ENCODE results near the gene KRCC1.

The KRCC1 gene

GRCh38 chr2:88081924-88082608 is 26.5 kb upstream of the KRCC1 start:
- TF ChIP-seq SIN3A (IDR thresholded peaks at IDR 0.05; ENCODE audit: borderline replicate concordance, insufficient read depth, low read length) (no peak), TAF1 (IDR thresholded peaks at IDR 0.05; ENCODE audit: borderline replicate concordance, insufficient read depth, low read length) (no peak), POLR2AphosphoS5 (IDR thresholded peaks at IDR 0.05; ENCODE audit: low read depth, low read length) (no peak), REST (IDR thresholded peaks at IDR 0.05; ENCODE audit: insufficient read depth in 1 of 2, low read depth in 2 of 2, low read length in 2 of 2) (no peak), FOXP2 (optimal IDR thresholded peaks at IDR 0.05; ENCODE audit: borderline replicate concordance, extremely low read depth, extremely low read length, insufficient read depth) (no peak)

- no peak for TF ChIP-seq TAF1 (IDR thresholded peaks at IDR 0.05; ENCODE audit: borderline replicate concordance, insufficient read depth, low read length)
- TF ChIP-seq FOXP2 (optimal IDR thresholded peaks at IDR 0.05; ENCODE audit: borderline replicate concordance, extremely low read depth, extremely low read length, insufficient read depth): no peak
- no peak for TF ChIP-seq SIN3A (IDR thresholded peaks at IDR 0.05; ENCODE audit: borderline replicate concordance, insufficient read depth, low read length)
- TF ChIP-seq REST (IDR thresholded peaks at IDR 0.05; ENCODE audit: insufficient read depth in 1 of 2, low read depth in 2 of 2, low read length in 2 of 2): no peak
- TF ChIP-seq POLR2AphosphoS5 (IDR thresholded peaks at IDR 0.05; ENCODE audit: low read depth, low read length): no peak
Observed at GRCh38 chr2:88080545-88080944, 25.0 kb upstream of the KRCC1 start.

GRCh38 chr2:88078643-88079172 is 23.1 kb upstream of the KRCC1 start:
- TF ChIP-seq SIN3A (IDR thresholded peaks at IDR 0.05; ENCODE audit: borderline replicate concordance, insufficient read depth, low read length) (no peak), REST (IDR thresholded peaks at IDR 0.05; ENCODE audit: insufficient read depth in 1 of 2, low read depth in 2 of 2, low read length in 2 of 2) (no peak), POLR2AphosphoS5 (IDR thresholded peaks at IDR 0.05; ENCODE audit: low read depth, low read length) (no peak), FOXP2 (optimal IDR thresholded peaks at IDR 0.05; ENCODE audit: borderline replicate concordance, extremely low read depth, extremely low read length, insufficient read depth) (no peak), TAF1 (IDR thresholded peaks at IDR 0.05; ENCODE audit: borderline replicate concordance, insufficient read depth, low read length) (no peak)

DNA sequence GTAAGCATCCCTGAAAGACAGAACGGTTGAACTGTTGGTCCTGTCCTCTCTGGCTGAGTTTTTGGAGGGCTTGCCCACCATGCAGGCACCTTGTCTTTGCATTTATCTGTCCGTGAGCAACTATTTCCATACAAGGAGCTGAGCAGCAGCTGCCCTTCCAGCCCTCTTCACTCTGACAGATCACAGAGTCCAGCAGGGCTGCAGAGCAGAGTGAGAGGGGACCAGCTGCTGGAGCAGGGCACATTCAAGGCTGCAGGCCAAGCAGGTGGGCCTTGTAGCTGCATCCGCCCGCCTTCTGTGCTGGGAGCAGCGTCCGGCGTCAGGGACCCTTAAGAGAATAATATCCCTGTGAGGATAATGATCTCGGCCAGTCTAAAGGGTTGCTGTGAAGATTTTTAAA is 21.5 kb upstream of the KRCC1 start:
- no peak for TF ChIP-seq FOXP2 (optimal IDR thresholded peaks at IDR 0.05; ENCODE audit: borderline replicate concordance, extremely low read depth, extremely low read length, insufficient read depth)
- TF ChIP-seq TAF1 (IDR thresholded peaks at IDR 0.05; ENCODE audit: borderline replicate concordance, insufficient read depth, low read length): no peak
- TF ChIP-seq POLR2AphosphoS5 (IDR thresholded peaks at IDR 0.05; ENCODE audit: low read depth, low read length): no peak
- TF ChIP-seq SIN3A (IDR thresholded peaks at IDR 0.05; ENCODE audit: borderline replicate concordance, insufficient read depth, low read length): no peak
- TF ChIP-seq REST (IDR thresholded peaks at IDR 0.05; ENCODE audit: insufficient read depth in 1 of 2, low read depth in 2 of 2, low read length in 2 of 2): no peak
